ENCODE data around the gene XYLB.

XYLB gene

GRCh38 chr3:38359038-38359437, 12.5 kb downstream of the XYLB start:
- TF ChIP-seq SPI1 (IDR thresholded peaks at IDR 0.05; ENCODE audit: low read depth, low read length), result no peak
- no peak for TF ChIP-seq POLR2AphosphoS5 (IDR thresholded peaks at IDR 0.05; ENCODE audit: low read depth, low read length)
- no peak for TF ChIP-seq POLR2A (IDR thresholded peaks at IDR 0.05; ENCODE audit: low read depth, low read length)
- TF ChIP-seq PAX5 (IDR thresholded peaks at IDR 0.05; ENCODE audit: insufficient read depth, low read length, severe bottlenecking), result no peak
- no peak for TF ChIP-seq TAF1 (IDR thresholded peaks at IDR 0.05; ENCODE audit: low read depth, low read length)
- TF ChIP-seq POU2F2 (IDR thresholded peaks at IDR 0.05; ENCODE audit: low read depth, low read length), result no peak
- DNase-seq (ENCODE audit: insufficient read length, low spot score) (no peak), FAIRE-seq (no peak)

- no peak for FAIRE-seq
- no peak for DNase-seq (ENCODE audit: insufficient read length, low spot score)
- TF ChIP-seq SPI1 (IDR thresholded peaks at IDR 0.05; ENCODE audit: low read depth, low read length) (no peak), POLR2AphosphoS5 (IDR thresholded peaks at IDR 0.05; ENCODE audit: low read depth, low read length) (no peak), TAF1 (IDR thresholded peaks at IDR 0.05; ENCODE audit: low read depth, low read length) (no peak), PAX5 (IDR thresholded peaks at IDR 0.05; ENCODE audit: insufficient read depth, low read length, severe bottlenecking) (no peak), POU2F2 (IDR thresholded peaks at IDR 0.05; ENCODE audit: low read depth, low read length) (no peak), POLR2A (IDR thresholded peaks at IDR 0.05; ENCODE audit: low read depth, low read length) (no peak)
These were observed 13.8 kb downstream of the XYLB start for GRCh38 chr3:38360345-38360744.

DNA sequence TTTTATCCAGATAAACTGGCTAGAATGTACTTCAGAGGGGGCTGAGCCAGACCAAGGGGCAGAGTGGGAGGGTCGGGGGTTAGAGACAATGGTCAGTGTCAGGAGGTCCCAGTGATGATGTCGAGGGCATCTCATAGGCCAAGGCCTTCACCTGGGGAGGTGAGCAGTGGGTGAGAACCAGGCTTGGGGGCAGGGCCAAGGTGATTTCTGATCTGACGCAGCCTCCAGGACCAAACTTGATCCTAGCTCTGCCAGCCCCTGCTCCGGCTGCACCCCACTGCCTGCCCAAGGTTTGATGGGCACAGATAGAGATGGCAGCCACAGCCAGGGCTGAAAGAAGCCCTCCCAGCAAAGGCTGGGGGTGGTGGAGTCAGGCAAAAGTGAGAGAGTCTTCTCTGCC, 14.9 kb downstream of the XYLB start:
- FAIRE-seq, result no peak
- no peak for DNase-seq (ENCODE audit: insufficient read length, low spot score)

GRCh38 chr3:38362825-38363224, 16.2 kb downstream of the XYLB start:
- TF ChIP-seq POU2F2 (IDR thresholded peaks at IDR 0.05; ENCODE audit: low read depth, low read length) (no peak), SPI1 (IDR thresholded peaks at IDR 0.05; ENCODE audit: low read depth, low read length) (no peak), PAX5 (IDR thresholded peaks at IDR 0.05; ENCODE audit: insufficient read depth, low read length, severe bottlenecking) (no peak), TAF1 (IDR thresholded peaks at IDR 0.05; ENCODE audit: low read depth, low read length) (no peak), POLR2A (IDR thresholded peaks at IDR 0.05; ENCODE audit: low read depth, low read length) (no peak), POLR2AphosphoS5 (IDR thresholded peaks at IDR 0.05; ENCODE audit: low read depth, low read length) (no peak)
- no peak for DNase-seq (ENCODE audit: insufficient read length, low spot score)
- FAIRE-seq, result no peak

More for the DNA sequence above, 14.9 kb downstream of the XYLB start:
- TF ChIP-seq PAX5 (IDR thresholded peaks at IDR 0.05; ENCODE audit: insufficient read depth, low read length, severe bottlenecking) (no peak), POLR2AphosphoS5 (IDR thresholded peaks at IDR 0.05; ENCODE audit: low read depth, low read length) (no peak), TAF1 (IDR thresholded peaks at IDR 0.05; ENCODE audit: low read depth, low read length) (no peak), SPI1 (IDR thresholded peaks at IDR 0.05; ENCODE audit: low read depth, low read length) (no peak), POU2F2 (IDR thresholded peaks at IDR 0.05; ENCODE audit: low read depth, low read length) (no peak), POLR2A (IDR thresholded peaks at IDR 0.05; ENCODE audit: low read depth, low read length) (no peak)

- no peak for DNase-seq (ENCODE audit: insufficient read length, low spot score)
- TF ChIP-seq POLR2A (IDR thresholded peaks at IDR 0.05; ENCODE audit: low read depth, low read length) (no peak), TAF1 (IDR thresholded peaks at IDR 0.05; ENCODE audit: low read depth, low read length) (no peak), SPI1 (IDR thresholded peaks at IDR 0.05; ENCODE audit: low read depth, low read length) (no peak), POLR2AphosphoS5 (IDR thresholded peaks at IDR 0.05; ENCODE audit: low read depth, low read length) (no peak), PAX5 (IDR thresholded peaks at IDR 0.05; ENCODE audit: insufficient read depth, low read length, severe bottlenecking) (no peak), POU2F2 (IDR thresholded peaks at IDR 0.05; ENCODE audit: low read depth, low read length) (no peak)
- no peak for FAIRE-seq
These were observed 18.3 kb downstream of the XYLB start for GRCh38 chr3:38364721-38365400.

DNA sequence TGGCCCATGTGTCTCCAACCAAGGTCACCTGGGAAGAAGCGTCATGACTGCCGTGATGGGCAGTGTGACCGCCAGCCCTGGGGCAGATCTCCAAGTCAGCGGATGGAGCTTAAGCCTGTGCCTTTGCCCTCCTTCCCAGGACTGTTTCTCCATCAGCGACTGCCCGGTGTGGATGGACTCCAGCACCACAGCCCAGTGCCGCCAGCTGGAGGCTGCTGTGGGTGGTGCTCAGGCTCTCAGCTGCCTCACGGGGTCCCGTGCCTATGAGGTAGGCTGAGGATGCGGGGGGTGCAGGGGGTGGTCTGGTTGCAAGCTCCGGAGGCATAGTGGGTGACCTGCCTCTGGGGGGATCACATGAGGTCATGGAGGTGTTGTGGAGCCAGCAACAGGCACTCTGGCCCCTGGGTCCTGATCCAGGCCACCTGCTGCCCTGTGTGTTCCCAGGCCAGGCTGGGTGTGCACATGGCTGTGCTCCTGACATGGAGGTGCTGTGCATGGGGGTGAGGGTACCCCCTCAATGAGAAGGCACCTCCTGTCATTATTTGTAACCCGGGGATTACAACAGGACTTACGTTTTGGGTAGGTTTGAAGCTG, 19.0 kb downstream of the XYLB start:
- TF ChIP-seq POLR2AphosphoS5 (IDR thresholded peaks at IDR 0.05; ENCODE audit: low read depth, low read length) (no peak), POLR2A (IDR thresholded peaks at IDR 0.05; ENCODE audit: low read depth, low read length) (no peak)
- DNase-seq (ENCODE audit: insufficient read length, low spot score) (no peak), FAIRE-seq (no peak)

GRCh38 chr3:38366082-38366481, 19.5 kb downstream of the XYLB start:
- no peak for DNase-seq (ENCODE audit: insufficient read length, low spot score)
- no peak for FAIRE-seq
- TF ChIP-seq POLR2A (IDR thresholded peaks at IDR 0.05; ENCODE audit: low read depth, low read length), result no peak

DNA sequence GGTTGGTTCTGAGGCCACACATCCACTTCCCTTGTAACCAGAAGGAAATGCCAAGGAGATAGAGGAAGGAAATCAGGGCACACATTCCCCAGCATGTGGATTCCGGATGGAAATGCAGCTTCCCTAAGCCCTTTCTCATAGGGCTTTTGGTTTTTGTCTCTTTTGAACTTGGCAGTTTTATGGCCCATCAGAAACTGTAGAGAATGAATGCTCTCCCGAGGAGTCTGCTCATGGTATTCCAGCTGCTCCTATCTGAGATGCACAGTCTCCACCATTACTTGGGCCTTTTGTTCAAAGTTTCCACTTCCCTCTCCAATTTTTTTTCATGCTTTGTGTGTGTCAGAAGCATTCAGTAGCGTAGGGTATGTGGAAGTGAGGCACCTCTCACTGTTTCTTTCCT, 21.2 kb downstream of the XYLB start:
- FAIRE-seq, result no peak
- DNase-seq (ENCODE audit: insufficient read length, low spot score), result no peak
- no peak for TF ChIP-seq POLR2AphosphoS5 (IDR thresholded peaks at IDR 0.05; ENCODE audit: low read depth, low read length)
- TF ChIP-seq SPI1 (IDR thresholded peaks at IDR 0.05; ENCODE audit: low read depth, low read length), result no peak
- TF ChIP-seq TAF1 (IDR thresholded peaks at IDR 0.05; ENCODE audit: low read depth, low read length), result no peak
- no peak for TF ChIP-seq POLR2A (IDR thresholded peaks at IDR 0.05; ENCODE audit: low read depth, low read length)
- TF ChIP-seq PAX5 (IDR thresholded peaks at IDR 0.05; ENCODE audit: insufficient read depth, low read length, severe bottlenecking), result no peak
- TF ChIP-seq POU2F2 (IDR thresholded peaks at IDR 0.05; ENCODE audit: low read depth, low read length), result no peak

- DNase-seq (ENCODE audit: insufficient read length, low spot score), result no peak
- TF ChIP-seq POU2F2 (IDR thresholded peaks at IDR 0.05; ENCODE audit: low read depth, low read length), result no peak
- TF ChIP-seq PAX5 (IDR thresholded peaks at IDR 0.05; ENCODE audit: insufficient read depth, low read length, severe bottlenecking), result no peak
- TF ChIP-seq POLR2A (IDR thresholded peaks at IDR 0.05; ENCODE audit: low read depth, low read length), result no peak
- no peak for TF ChIP-seq SPI1 (IDR thresholded peaks at IDR 0.05; ENCODE audit: low read depth, low read length)
- no peak for TF ChIP-seq TAF1 (IDR thresholded peaks at IDR 0.05; ENCODE audit: low read depth, low read length)
- TF ChIP-seq POLR2AphosphoS5 (IDR thresholded peaks at IDR 0.05; ENCODE audit: low read depth, low read length), result no peak
- FAIRE-seq, result no peak
These were observed 21.7 kb downstream of the XYLB start for GRCh38 chr3:38368238-38368637.

DNA sequence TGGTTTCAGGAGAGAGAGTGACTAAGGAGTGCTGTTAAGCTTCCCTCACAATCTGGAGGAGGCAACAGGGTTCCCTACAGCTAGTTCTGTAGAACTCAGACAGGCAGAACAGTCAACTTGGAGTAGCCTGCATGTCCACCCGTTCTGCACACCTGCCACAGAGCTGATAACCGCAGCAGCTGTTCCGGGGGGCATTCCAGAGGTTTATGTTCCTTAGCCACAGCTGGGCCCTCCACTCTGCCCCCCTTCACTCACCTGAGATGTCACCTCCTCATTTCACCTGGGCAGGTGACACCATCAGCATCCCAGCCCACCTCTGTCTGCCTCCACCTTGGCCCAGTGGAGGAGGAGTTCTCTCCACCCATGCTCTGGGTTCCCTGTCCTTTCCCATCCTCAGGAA, 22.6 kb downstream of the XYLB start:
- no peak for FAIRE-seq
- DNase-seq (ENCODE audit: insufficient read length, low spot score), result no peak
- TF ChIP-seq PAX5 (IDR thresholded peaks at IDR 0.05; ENCODE audit: insufficient read depth, low read length, severe bottlenecking), result no peak
- TF ChIP-seq POU2F2 (IDR thresholded peaks at IDR 0.05; ENCODE audit: low read depth, low read length), result no peak
- no peak for TF ChIP-seq POLR2A (IDR thresholded peaks at IDR 0.05; ENCODE audit: low read depth, low read length)
- TF ChIP-seq TAF1 (IDR thresholded peaks at IDR 0.05; ENCODE audit: low read depth, low read length), result no peak
- TF ChIP-seq SPI1 (IDR thresholded peaks at IDR 0.05; ENCODE audit: low read depth, low read length), result no peak
- TF ChIP-seq POLR2AphosphoS5 (IDR thresholded peaks at IDR 0.05; ENCODE audit: low read depth, low read length), result no peak

Data from GM12891 (cell line).